ENCODE measurements around the gene RPL35. TPM values are rescaled to one million over a fixed set of nuclear protein-coding genes. Genes with fewer than 3 reads are reported as not detected.

RPL35 gene
- total RNA-seq, 2 donors from 2014 or later = 890 to 1,374 TPM

- no peaks in the 10 kb centered on the region for H3K27me3 ChIP-seq
- TF ChIP-seq CTCF (IDR thresholded peaks at IDR 0.05) = no peak
- peak overlapping the region; percentile 97 to 98 for H3K9ac ChIP-seq (ENCODE audit: low read depth in 2 of 2, low read length in 2 of 2)
- peak overlapping the region; percentile 99 for H3K4me3 ChIP-seq
- peak overlapping the region; percentile 89 for H3K27ac ChIP-seq
- DNase-seq = peak; percentile 70
- peaks cover 18% of the 10 kb centered on the region for H3K4me1 ChIP-seq
- intact Hi-C loops (cut with DNase I) = no loop called here
- no peaks in the 10 kb centered on the region for H3K9me3 ChIP-seq
- H3K36me3 ChIP-seq = peaks cover 16% of the 10 kb centered on the region
Measured at GRCh38 chr9:124869986-124870560, 8.3 kb upstream of the RPL35 start.

- H3K4me1 ChIP-seq = peaks cover 18% of the 10 kb centered on the region
- peaks cover 11% of the 10 kb centered on the region for H3K36me3 ChIP-seq
Measured at GRCh38 chr9:124869466-124869985, 7.8 kb upstream of the RPL35 start.

GRCh38 chr9:124868511-124869465 is 7.0 kb upstream of the RPL35 start:
- no peak for TF ChIP-seq CTCF (IDR thresholded peaks at IDR 0.05)
- intact Hi-C loops (cut with DNase I) = no loop called here
- Histone ChIP-seq H3K9me3 (no peaks in the 10 kb centered on the region), H3K36me3 (peaks cover 8% of the 10 kb centered on the region), H3K27ac (peak overlapping the region; percentile 89), H3K27me3 (no peaks in the 10 kb centered on the region), H3K9ac (ENCODE audit: low read depth in 2 of 2, low read length in 2 of 2) (peak overlapping the region; percentile 98 to 99), H3K4me1 (peaks cover 18% of the 10 kb centered on the region), H3K4me3 (peak overlapping the region; percentile 99)
- peak; percentile 90 for DNase-seq

More at GRCh38 chr9:124869466-124869985, 7.8 kb upstream of the RPL35 start:
- no peaks in the 10 kb centered on the region for H3K27me3 ChIP-seq
- intact Hi-C loops (cut with DNase I) = no loop called here
- H3K9ac ChIP-seq (ENCODE audit: low read depth in 2 of 2, low read length in 2 of 2) = peak overlapping the region; percentile 97 to 98
- TF ChIP-seq CTCF (IDR thresholded peaks at IDR 0.05) = no peak
- H3K27ac ChIP-seq = peak overlapping the region; percentile 89
- peak; percentile 43 for DNase-seq
- H3K9me3 ChIP-seq = no peaks in the 10 kb centered on the region
- peak overlapping the region; percentile 99 for H3K4me3 ChIP-seq

- no peak for TF ChIP-seq CTCF (IDR thresholded peaks at IDR 0.05)
- no peak for DNase-seq
- Histone ChIP-seq H3K27ac (no peak overlapping the region), H3K9ac (ENCODE audit: low read depth in 2 of 2, low read length in 2 of 2) (no peak overlapping the region), H3K4me1 (peaks cover 22% of the 10 kb centered on the region), H3K27me3 (no peaks in the 10 kb centered on the region), H3K9me3 (no peaks in the 10 kb centered on the region), H3K4me3 (no peak overlapping the region), H3K36me3 (peaks cover 8% of the 10 kb centered on the region)
- intact Hi-C loops (cut with DNase I) = no loop called here
Measured at GRCh38 chr9:124863371-124863871, 1.7 kb upstream of the RPL35 start.

GRCh38 chr9:124860582-124861341 is 995 bp downstream of the RPL35 start:
- intact Hi-C loops (cut with DNase I) = loop anchor here (2.0 kb wide), 1 partner anchor 282 kb away; the partner anchor contains the start of gene SCAI
- no peaks in the 10 kb centered on the region for H3K27me3 ChIP-seq
- H3K9ac ChIP-seq (ENCODE audit: low read depth in 2 of 2, low read length in 2 of 2) = peak overlapping the region; percentile 80 to 87
- peak overlapping the region; percentile 77 for H3K4me3 ChIP-seq
- no peak for TF ChIP-seq CTCF (IDR thresholded peaks at IDR 0.05)
- H3K4me1 ChIP-seq = peaks cover 18% of the 10 kb centered on the region
- no peak for DNase-seq
- peaks cover 20% of the 10 kb centered on the region for H3K36me3 ChIP-seq
- no peaks in the 10 kb centered on the region for H3K9me3 ChIP-seq
- H3K27ac ChIP-seq = peak overlapping the region; percentile 81
